Measurements from ENCODE around the gene RBKS. TPM values are rescaled to one million over a fixed set of nuclear protein-coding genes. Genes with fewer than 3 reads are reported as not detected.

RBKS gene
- total and polyA plus RNA-seq, 5 donors from 2014 or later = 3.7 to 25.3 (median 4.0) TPM

DNA sequence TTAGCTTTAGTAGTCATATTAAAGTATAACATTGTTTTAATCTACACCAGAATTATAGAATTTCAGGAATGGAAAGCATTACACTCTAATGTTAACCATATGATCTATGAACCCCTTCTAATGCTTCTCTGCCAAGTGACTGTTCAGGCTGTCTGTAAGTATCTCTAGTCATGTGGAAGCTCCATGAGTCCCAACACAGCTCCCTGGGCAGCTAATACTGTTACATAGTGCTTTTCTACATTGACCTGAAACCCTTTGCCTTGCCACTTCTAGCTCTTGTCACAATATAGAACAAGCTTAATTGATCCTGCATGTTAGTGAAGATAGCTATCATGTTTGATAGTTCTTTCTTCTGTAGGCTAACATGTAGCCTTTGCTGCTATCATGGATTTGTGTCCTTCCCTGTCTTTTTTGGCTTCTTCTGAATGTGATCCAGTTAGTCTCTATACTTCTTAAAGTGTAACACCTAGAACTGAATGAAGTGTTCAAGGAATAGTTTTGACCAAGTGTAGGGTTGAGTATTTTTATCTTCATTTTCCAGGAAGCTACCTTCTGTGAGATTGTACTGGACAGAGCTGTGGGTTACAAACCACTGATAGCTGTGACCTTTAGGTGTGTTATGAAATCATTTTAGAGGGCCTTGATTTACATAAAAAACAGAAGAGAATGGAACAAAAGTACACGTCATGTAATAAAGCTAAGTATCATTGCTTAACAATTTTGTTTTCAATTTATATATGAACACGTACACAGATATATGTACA is 24.0 kb upstream of the RBKS start:
- Histone ChIP-seq H3K9me3 (ENCODE audit: control insufficient read depth in 2 of 2, low read length in 2 of 2) (no peaks in the 10 kb centered on the region), H3K36me3 (ENCODE audit: control insufficient read depth, insufficient read depth, low read length) (peaks cover 1% of the 10 kb centered on the region), H3K4me1 (ENCODE audit: control insufficient read depth, insufficient read depth, low read length, poor library complexity, severe bottlenecking) (no peaks in the 10 kb centered on the region), H3K27ac (ENCODE audit: insufficient read depth, low read length, poor library complexity, severe bottlenecking) (no peak overlapping the region), H3K27me3 (ENCODE audit: control insufficient read depth, insufficient read depth, low read length) (no peaks in the 10 kb centered on the region), H3K4me3 (ENCODE audit: low read depth, low read length) (no peak overlapping the region)
- Mint-ChIP-seq H3K36me3 (peaks cover 17% of the 10 kb centered on the region), H3K4me1 (peaks cover 8 to 33% (median 14%) of the 10 kb centered on the region in 4 donors), H3K9me3 (no peaks in the 10 kb centered on the region), H3K4me3 (peak overlapping the region in 1 of 4 donors; percentile 46), H3K27ac (peak overlapping the region in 2 of 3 donors; percentile 16 to 59), H3K27me3 (no peaks in the 10 kb centered on the region)
- ATAC-seq (ENCODE audit: low read depth in 2 of 2) (peak in 1 of 2 donors; percentile 34), DNase-seq (peak in 1 of 3 donors; percentile 36)

DNA sequence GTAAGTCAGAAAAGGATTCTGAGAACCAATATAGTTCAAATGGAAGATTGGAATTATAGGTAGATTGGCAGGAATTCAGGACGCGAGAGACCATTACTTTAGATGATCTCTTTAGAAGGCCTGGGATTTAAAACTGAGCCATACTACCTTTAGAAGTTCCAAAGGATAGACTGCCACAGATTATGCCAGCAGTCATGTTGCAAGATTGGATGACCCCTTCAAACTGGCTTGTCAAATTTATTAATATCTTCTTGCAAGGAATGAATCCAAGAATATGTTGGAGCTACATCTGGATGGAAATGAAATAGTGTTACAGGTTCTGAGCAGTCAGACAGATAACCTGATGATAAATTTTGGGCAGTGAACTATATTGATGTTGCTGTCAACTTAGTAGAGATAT is 22.3 kb upstream of the RBKS start:
- ATAC-seq (ENCODE audit: low read depth in 2 of 2) = no peak
- Mint-ChIP-seq H3K27me3 (no peaks in the 10 kb centered on the region), H3K4me1 (peaks cover 8 to 34% (median 15%) of the 10 kb centered on the region in 4 donors), H3K9me3 (peaks cover 0 to 3% (median 0%) of the 10 kb centered on the region in 7 donors), H3K27ac (no peak overlapping the region), H3K4me3 (no peak overlapping the region), H3K36me3 (peaks cover 25% of the 10 kb centered on the region)
- Histone ChIP-seq H3K4me3 (ENCODE audit: low read depth, low read length) (no peak overlapping the region), H3K36me3 (ENCODE audit: control insufficient read depth, insufficient read depth, low read length) (peaks cover 3% of the 10 kb centered on the region), H3K9me3 (ENCODE audit: control insufficient read depth in 2 of 2, low read length in 2 of 2) (no peaks in the 10 kb centered on the region), H3K27me3 (ENCODE audit: control insufficient read depth, insufficient read depth, low read length) (no peaks in the 10 kb centered on the region), H3K4me1 (ENCODE audit: control insufficient read depth, insufficient read depth, low read length, poor library complexity, severe bottlenecking) (no peaks in the 10 kb centered on the region), H3K27ac (ENCODE audit: insufficient read depth, low read length, poor library complexity, severe bottlenecking) (no peak overlapping the region)
- DNase-seq = no peak

DNA sequence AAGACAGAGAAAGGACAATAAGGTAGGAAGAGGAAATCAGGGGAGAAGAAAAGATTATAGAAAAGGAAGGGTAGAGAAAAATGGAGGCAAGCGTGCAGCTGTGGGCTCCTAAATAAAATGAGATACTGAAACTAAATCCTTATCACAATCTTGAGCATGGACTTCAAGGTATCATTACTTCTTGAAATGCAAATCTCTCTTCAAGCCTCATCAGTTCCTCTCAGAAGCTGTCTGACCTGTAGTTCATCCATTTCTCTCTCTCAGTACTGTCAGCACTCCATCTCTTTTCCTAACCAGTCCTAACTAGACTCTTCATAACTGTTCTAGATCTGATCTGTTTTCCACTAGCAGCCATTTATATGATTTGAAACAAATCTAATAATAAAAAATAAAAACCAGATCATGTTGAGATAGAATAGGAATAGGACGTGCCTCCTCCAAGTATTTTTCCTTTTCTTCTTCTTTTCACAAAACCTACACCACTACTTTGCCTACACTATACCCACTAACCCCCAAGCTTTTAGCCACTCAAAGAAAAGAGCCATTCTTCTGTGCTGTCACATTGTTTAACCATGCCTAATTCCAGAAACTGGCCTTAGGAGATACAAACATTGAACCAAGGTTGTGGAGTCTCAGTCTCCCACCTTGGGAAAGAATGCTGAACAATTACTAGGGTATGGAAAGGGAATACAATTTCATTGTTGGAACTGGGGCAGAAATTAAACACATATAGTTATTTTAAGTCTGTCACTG is 21.4 kb upstream of the RBKS start:
- Mint-ChIP-seq H3K4me3 (no peak overlapping the region), H3K27me3 (no peaks in the 10 kb centered on the region), H3K36me3 (peaks cover 31% of the 10 kb centered on the region), H3K4me1 (peaks cover 11 to 40% (median 20%) of the 10 kb centered on the region in 4 donors), H3K27ac (no peak overlapping the region), H3K9me3 (peaks cover 0 to 3% (median 0%) of the 10 kb centered on the region in 7 donors)
- Histone ChIP-seq H3K27ac (ENCODE audit: insufficient read depth, low read length, poor library complexity, severe bottlenecking) (no peak overlapping the region), H3K9me3 (ENCODE audit: control insufficient read depth in 2 of 2, low read length in 2 of 2) (no peaks in the 10 kb centered on the region), H3K27me3 (ENCODE audit: control insufficient read depth, insufficient read depth, low read length) (no peaks in the 10 kb centered on the region), H3K4me1 (ENCODE audit: control insufficient read depth, insufficient read depth, low read length, poor library complexity, severe bottlenecking) (no peaks in the 10 kb centered on the region), H3K4me3 (ENCODE audit: low read depth, low read length) (no peak overlapping the region), H3K36me3 (ENCODE audit: control insufficient read depth, insufficient read depth, low read length) (peaks cover 3% of the 10 kb centered on the region)
- no peak for DNase-seq
- no peak for ATAC-seq (ENCODE audit: low read depth in 2 of 2)

DNA sequence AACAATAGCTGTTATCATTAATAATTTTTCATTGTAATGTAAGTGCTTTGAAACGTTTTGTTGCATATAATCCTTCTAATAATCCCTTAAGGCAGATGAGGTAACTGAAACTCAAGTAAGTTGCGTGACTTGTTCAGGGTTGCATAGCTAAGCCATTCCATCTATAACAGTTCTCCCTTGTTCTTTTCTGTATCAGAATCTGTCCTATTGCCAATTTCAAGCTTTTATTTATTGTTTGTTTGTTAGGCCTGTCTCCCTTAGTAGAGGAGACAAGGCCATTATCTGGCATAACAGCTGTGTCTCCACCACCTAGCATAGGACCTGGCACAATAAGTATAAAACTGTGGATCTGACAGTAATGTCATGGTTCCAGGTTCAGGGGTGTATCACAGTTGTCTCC is 19.7 kb upstream of the RBKS start:
- H3K9me3 Mint-ChIP-seq = peaks cover 0 to 3% (median 0%) of the 10 kb centered on the region in 7 donors
- H3K4me3 ChIP-seq (ENCODE audit: low read depth, low read length) = no peak overlapping the region
- H3K27ac ChIP-seq (ENCODE audit: insufficient read depth, low read length, poor library complexity, severe bottlenecking) = no peak overlapping the region
- DNase-seq = no peak
- H3K27me3 ChIP-seq (ENCODE audit: control insufficient read depth, insufficient read depth, low read length) = no peaks in the 10 kb centered on the region
- H3K4me3 Mint-ChIP-seq = no peak overlapping the region
- no peaks in the 10 kb centered on the region for H3K4me1 ChIP-seq (ENCODE audit: control insufficient read depth, insufficient read depth, low read length, poor library complexity, severe bottlenecking)
- H3K27me3 Mint-ChIP-seq = no peaks in the 10 kb centered on the region
- ATAC-seq (ENCODE audit: low read depth in 2 of 2) = no peak
- H3K36me3 ChIP-seq (ENCODE audit: control insufficient read depth, insufficient read depth, low read length) = peaks cover 3% of the 10 kb centered on the region
- H3K9me3 ChIP-seq (ENCODE audit: control insufficient read depth in 2 of 2, low read length in 2 of 2) = no peaks in the 10 kb centered on the region
- H3K27ac Mint-ChIP-seq = peak overlapping the region in 2 of 3 donors; percentile 16 to 36
- peaks cover 17 to 53% (median 30%) of the 10 kb centered on the region in 4 donors for H3K4me1 Mint-ChIP-seq
- peaks cover 43% of the 10 kb centered on the region for H3K36me3 Mint-ChIP-seq

DNA sequence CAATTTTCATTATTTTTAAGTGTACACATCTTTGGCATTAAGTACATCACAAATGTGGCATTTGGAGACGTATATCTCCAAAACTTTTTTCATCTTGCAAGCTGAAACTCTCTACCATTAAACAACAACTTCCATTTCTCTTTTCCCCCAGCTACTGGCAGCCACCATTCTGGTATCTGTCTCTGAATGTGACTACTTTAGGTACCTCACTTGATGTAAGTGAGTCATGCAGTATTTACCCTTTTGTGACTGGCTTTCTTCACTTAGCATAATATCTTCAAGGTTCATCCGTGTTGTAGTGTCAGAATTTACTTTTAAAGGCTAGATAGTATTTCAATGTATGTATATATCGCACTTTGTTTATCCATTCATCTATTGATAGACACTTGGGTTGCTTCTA is 17.4 kb upstream of the RBKS start:
- peaks cover 50% of the 10 kb centered on the region for H3K36me3 Mint-ChIP-seq
- peaks cover 19 to 56% (median 31%) of the 10 kb centered on the region in 4 donors for H3K4me1 Mint-ChIP-seq
- peak overlapping the region in 1 of 3 donors; percentile 25 for H3K27ac Mint-ChIP-seq

DNA sequence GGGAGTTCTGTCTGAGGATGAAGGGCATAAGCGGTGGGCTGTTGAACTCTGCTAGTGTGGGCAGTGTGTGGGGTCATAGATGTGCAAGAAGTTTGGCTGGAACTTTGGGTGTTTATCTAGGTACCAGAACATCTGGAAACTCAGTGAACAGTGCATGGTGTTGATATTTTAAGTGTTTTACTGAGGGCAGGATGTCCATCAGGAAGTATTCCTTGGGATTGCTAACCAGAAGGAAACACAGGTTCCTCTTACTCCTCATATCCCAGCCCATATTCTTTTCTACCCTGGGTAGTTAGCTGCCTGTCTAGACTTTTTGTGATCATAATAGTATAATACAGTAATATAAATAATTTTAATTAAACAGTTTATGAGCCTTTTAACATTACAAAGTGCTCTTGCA is 15.9 kb upstream of the RBKS start:
- no peaks in the 10 kb centered on the region for H3K27me3 ChIP-seq (ENCODE audit: control insufficient read depth, insufficient read depth, low read length)
- H3K36me3 ChIP-seq (ENCODE audit: control insufficient read depth, insufficient read depth, low read length) = peaks cover 10% of the 10 kb centered on the region
- DNase-seq (no peak), ATAC-seq (ENCODE audit: low read depth in 2 of 2) (no peak)
- Mint-ChIP-seq H3K36me3 (peaks cover 46% of the 10 kb centered on the region), H3K27me3 (no peaks in the 10 kb centered on the region), H3K4me3 (no peak overlapping the region), H3K9me3 (peaks cover 0 to 3% (median 0%) of the 10 kb centered on the region in 7 donors), H3K27ac (no peak overlapping the region), H3K4me1 (peaks cover 19 to 63% (median 38%) of the 10 kb centered on the region in 4 donors)
- no peak overlapping the region for H3K4me3 ChIP-seq (ENCODE audit: low read depth, low read length)
- H3K27ac ChIP-seq (ENCODE audit: insufficient read depth, low read length, poor library complexity, severe bottlenecking) = no peak overlapping the region
- peaks cover 6% of the 10 kb centered on the region for H3K4me1 ChIP-seq (ENCODE audit: control insufficient read depth, insufficient read depth, low read length, poor library complexity, severe bottlenecking)
- no peaks in the 10 kb centered on the region for H3K9me3 ChIP-seq (ENCODE audit: control insufficient read depth in 2 of 2, low read length in 2 of 2)

More for the DNA sequence above, 17.4 kb upstream of the RBKS start:
- Histone ChIP-seq H3K36me3 (ENCODE audit: control insufficient read depth, insufficient read depth, low read length) (peaks cover 3% of the 10 kb centered on the region), H3K4me3 (ENCODE audit: low read depth, low read length) (no peak overlapping the region), H3K4me1 (ENCODE audit: control insufficient read depth, insufficient read depth, low read length, poor library complexity, severe bottlenecking) (peaks cover under 1% of the 10 kb centered on the region), H3K9me3 (ENCODE audit: control insufficient read depth in 2 of 2, low read length in 2 of 2) (no peaks in the 10 kb centered on the region), H3K27me3 (ENCODE audit: control insufficient read depth, insufficient read depth, low read length) (no peaks in the 10 kb centered on the region), H3K27ac (ENCODE audit: insufficient read depth, low read length, poor library complexity, severe bottlenecking) (no peak overlapping the region)
- ATAC-seq (ENCODE audit: low read depth in 2 of 2) (no peak), DNase-seq (peak in 1 of 3 donors; percentile 13)
- Mint-ChIP-seq H3K27me3 (no peaks in the 10 kb centered on the region), H3K4me3 (no peak overlapping the region), H3K9me3 (peaks cover 0 to 3% (median 0%) of the 10 kb centered on the region in 7 donors)

DNA sequence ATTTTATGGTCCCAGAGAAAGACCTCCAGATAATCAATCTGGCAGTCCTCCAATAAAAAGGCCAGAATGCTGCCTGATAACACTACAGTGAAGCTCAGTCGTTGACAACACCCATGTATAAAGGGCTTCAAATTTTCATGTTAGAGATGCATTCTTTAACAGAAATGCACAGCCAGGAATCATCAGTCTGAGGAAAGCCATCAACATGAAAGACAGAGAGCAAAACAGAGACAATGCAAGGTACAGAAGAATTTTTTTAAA is 14.1 kb upstream of the RBKS start:
- H3K36me3 Mint-ChIP-seq = peaks cover 46% of the 10 kb centered on the region
- ATAC-seq (ENCODE audit: low read depth in 2 of 2) (no peak), DNase-seq (no peak)
- Histone ChIP-seq H3K4me1 (ENCODE audit: control insufficient read depth, insufficient read depth, low read length, poor library complexity, severe bottlenecking) (peaks cover 6% of the 10 kb centered on the region), H3K27ac (ENCODE audit: insufficient read depth, low read length, poor library complexity, severe bottlenecking) (no peak overlapping the region), H3K36me3 (ENCODE audit: control insufficient read depth, insufficient read depth, low read length) (peaks cover 12% of the 10 kb centered on the region), H3K27me3 (ENCODE audit: control insufficient read depth, insufficient read depth, low read length) (no peaks in the 10 kb centered on the region), H3K4me3 (ENCODE audit: low read depth, low read length) (no peak overlapping the region), H3K9me3 (ENCODE audit: control insufficient read depth in 2 of 2, low read length in 2 of 2) (no peaks in the 10 kb centered on the region)
- peaks cover 0 to 3% (median 0%) of the 10 kb centered on the region in 7 donors for H3K9me3 Mint-ChIP-seq
- H3K27me3 Mint-ChIP-seq = no peaks in the 10 kb centered on the region
- peaks cover 16 to 63% (median 42%) of the 10 kb centered on the region in 4 donors for H3K4me1 Mint-ChIP-seq
- H3K27ac Mint-ChIP-seq = peak overlapping the region in 1 of 3 donors; percentile 42
- no peak overlapping the region for H3K4me3 Mint-ChIP-seq

All from CD4-positive, CD25-positive, alpha-beta regulatory T cell (primary cell).